GM10248 (cell line): ENCODE measurements around the gene ANKRD30A.
"Not testable (repeated sequence)": the region's sequence is repeated elsewhere in the genome, so short reads cannot be mapped to it uniquely, and the experiment has no call there.

Experiments used
- CTCF ChIA-PET: fragments of 300-600 bp; sonication (Branson Sonifier 250); formaldehyde crosslinking; extraction: SDS; loops from one replicate; lab custom pipeline; 2021; ENCODE audit warnings: antibody characterized with exemption; lab: Yijun Ruan, JAX
- POLR2A ChIA-PET: fragments of 350-650 bp; sonication (Branson Sonifier 250); formaldehyde crosslinking; extraction: SDS; loops from one replicate; lab custom pipeline; 2020; ENCODE audit warnings: antibody characterized with exemption; lab: Yijun Ruan, JAX
- DNase-seq: peaks from one replicate; pipeline ENCODE4 v3.0.0; 2012; ENCODE audit errors: extremely low spot score
- CTCF ChIP-seq: IDR thresholded peaks from 2 replicates; pipeline ENCODE4 v1.5.1; 2012; ENCODE audit warnings: mild to moderate bottlenecking, low read depth; ENCODE audit errors: extremely low read depth, missing control alignments, control extremely low read depth

Gene ANKRD30A

GRCh38 chr10:37125921-37126320 is 523 bp downstream of the ANKRD30A start:
- TF ChIP-seq CTCF: no peak
- ChIA-PET POLR2A (no interaction called here), CTCF (no interaction called here)
- no peak for DNase-seq

- POLR2A ChIA-PET: no interaction called here
- CTCF ChIA-PET: no interaction called here
- TF ChIP-seq CTCF: no peak
- no peak for DNase-seq
These were observed 21.0 kb downstream of the ANKRD30A start for GRCh38 chr10:37146443-37146842.

- DNase-seq, POLR2A ChIA-PET, CTCF ChIA-PET: not testable (repeated sequence)
These were observed 37.0 kb downstream of the ANKRD30A start for GRCh38 chr10:37162430-37162829.

GRCh38 chr10:37171945-37172344 is 46.5 kb downstream of the ANKRD30A start:
- POLR2A ChIA-PET, DNase-seq, CTCF ChIA-PET: not testable (repeated sequence)

GRCh38 chr10:37178296-37178695 is 52.9 kb downstream of the ANKRD30A start:
- POLR2A ChIA-PET, DNase-seq, CTCF ChIA-PET: not testable (repeated sequence)

GRCh38 chr10:37182719-37183118 is 57.3 kb downstream of the ANKRD30A start:
- POLR2A ChIA-PET, CTCF ChIA-PET, DNase-seq: not testable (repeated sequence)

- TF ChIP-seq CTCF: no peak
- CTCF ChIA-PET: no interaction called here
- no peak for DNase-seq
- POLR2A ChIA-PET: no interaction called here
These were observed 80.7 kb downstream of the ANKRD30A start for GRCh38 chr10:37206132-37206531.

- POLR2A ChIA-PET: no interaction called here
- no peak for DNase-seq
- no peak for TF ChIP-seq CTCF
- CTCF ChIA-PET: interaction anchor here (1.4 kb wide), 1 partner anchor 16 kb away, joined by 3 read pairs; no protein-coding TSS in a partner anchor
These were observed 95.5 kb downstream of the ANKRD30A start for GRCh38 chr10:37220866-37221265.

GRCh38 chr10:37222046-37222445 is 96.6 kb downstream of the ANKRD30A start:
- TF ChIP-seq CTCF: no peak
- no peak for DNase-seq
- POLR2A ChIA-PET: no interaction called here
- CTCF ChIA-PET: no interaction called here
